Keratinocyte (primary cell): ENCODE results near the gene CFAP91. TPM values are rescaled to one million over a fixed set of nuclear protein-coding genes. Genes with fewer than 3 reads are reported as not detected.

Experiments
- DNase-seq: peaks from one replicate; pipeline ENCODE4 v3.0.0-alpha.2; 2011; ENCODE audit warnings: low read depth, missing footprints, low spot score
- FAIRE-seq: peaks from 2 replicates; lab custom pipeline; 2011; peaks lifted over from hg19 to GRCh38; lab: Jason Lieb, UNC
- H2AFZ ChIP-seq: 2 replicates; pipeline ENCODE4 v1.6.0; 2012; ENCODE audit warnings: low read length, control low read depth, inconsistent platforms; ENCODE audit not compliant: control insufficient read depth
- H3K27ac ChIP-seq: 2 replicates; pipeline ENCODE4 v1.5.1; 2011; ENCODE audit warnings: low read length; ENCODE audit not compliant: control insufficient read depth, insufficient read depth
- H3K27me3 ChIP-seq: 3 replicates; pipeline ENCODE4 v1.6.0; 2011; ENCODE audit warnings: low read length; ENCODE audit not compliant: control insufficient read depth, insufficient read depth; ENCODE audit errors: extremely low read depth
- H3K36me3 ChIP-seq, 2 experiments: 2 replicates in 1 of 2; 3 replicates in 1 of 2; pipeline ENCODE4 v1.5.1; 2011; ENCODE audit warnings: low read length in 2 of 2, mild to moderate bottlenecking in 1 of 2; ENCODE audit not compliant: control insufficient read depth in 2 of 2, insufficient read depth in 2 of 2; ENCODE audit errors: extremely low read depth in 1 of 2
- H3K4me1 ChIP-seq: 3 replicates; pipeline ENCODE4 v1.5.1; 2011; ENCODE audit warnings: low read length; ENCODE audit not compliant: control insufficient read depth, insufficient read depth; ENCODE audit errors: extremely low read depth
- H3K4me2 ChIP-seq: 3 replicates; pipeline ENCODE4 v1.6.0; 2011; ENCODE audit warnings: low read depth, low read length; ENCODE audit not compliant: control insufficient read depth, insufficient read depth; ENCODE audit errors: extremely low read depth
- H3K4me3 ChIP-seq, 3 experiments: fragments of 200-600 bp in 1 of 3; sonication (generic) in 1 of 3; 2 replicates in 2 of 3; 3 replicates in 1 of 3; pipeline ENCODE4 v1.5.1; 2011 to 2016; ENCODE audit warnings: low read length in 3 of 3, mild to moderate bottlenecking in 3 of 3, control low read depth in 2 of 3, inconsistent platforms in 1 of 3, low read depth in 1 of 3, mixed read lengths in 1 of 3, mixed run types in 1 of 3, moderate library complexity in 1 of 3; ENCODE audit not compliant: control insufficient read depth in 2 of 3, insufficient read depth in 2 of 3; ENCODE audit errors: extremely low read depth in 1 of 3
- H3K79me2 ChIP-seq: 2 replicates; pipeline ENCODE4 v1.6.0; 2012; ENCODE audit warnings: low read length; ENCODE audit not compliant: control insufficient read depth, insufficient read depth
- H3K9ac ChIP-seq: 3 replicates; pipeline ENCODE4 v1.6.0; 2011; ENCODE audit warnings: low read length; ENCODE audit not compliant: control insufficient read depth, insufficient read depth; ENCODE audit errors: extremely low read depth
- H3K9me1 ChIP-seq: 3 replicates; pipeline ENCODE4 v1.6.0; 2011; ENCODE audit warnings: low read length; ENCODE audit not compliant: control insufficient read depth, insufficient read depth; ENCODE audit errors: extremely low read depth
- H3K9me3 ChIP-seq: 2 replicates; pipeline ENCODE4 v1.5.1; 2012; ENCODE audit warnings: low read depth, low read length; ENCODE audit not compliant: control insufficient read depth
- H4K20me1 ChIP-seq: 3 replicates; pipeline ENCODE4 v1.6.0; 2011; ENCODE audit warnings: low read length; ENCODE audit not compliant: control insufficient read depth, insufficient read depth; ENCODE audit errors: extremely low read depth
- EZH2 ChIP-seq: IDR thresholded peaks from one replicate; pipeline ENCODE4 v1.6.1; 2012; ENCODE audit warnings: inconsistent platforms, mild to moderate bottlenecking, low read length, moderate library complexity
- dilution Hi-C: fragments of 300-500 bp; cut with MboI; formaldehyde crosslinking; loops from one replicate; pipeline ENCODE4 v1.7.0; 2020; ENCODE audit warnings: low sequenced_read_pairs; ENCODE audit not compliant: extremely low pct_ligation_motif_present
- polyA plus RNA-seq, 5 experiments: library from polyadenylated mRNA; depleted of rRNA in 3 of 5; stranded (reverse) in 3 of 5; stranded (forward) in 1 of 5; unstranded in 1 of 5; fragments of >200 nt; gene quantifications; 1 replicate in 1 of 5; 2 replicates in 3 of 5; 3 replicates in 1 of 5; pipeline versions ENCODE4 v1.2.1 to v1.2.3, GENCODE V29; 2011 to 2012; ENCODE audit warnings: missing spikeins in 2 of 5, low read depth in 1 of 5, low replicate concordance in 1 of 5
- TF ChIP-seq, protein P1 (sequence below), 3 experiments: IDR thresholded peaks in 1 of 3; conservative IDR thresholded peaks in 1 of 3; optimal IDR thresholded peaks in 1 of 3; 2 replicates in 2 of 3; 3 replicates in 1 of 3; pipeline versions ENCODE3 to v1.5.1; 2011; ENCODE audit warnings: low read length in 3 of 3, mild to moderate bottlenecking in 3 of 3, moderate library complexity in 2 of 3, control low read depth in 1 of 3, inconsistent platforms in 1 of 3; ENCODE audit not compliant: insufficient read depth in 2 of 3; ENCODE audit errors: extremely low read depth in 1 of 3

CFAP91 gene
- polyA plus RNA-seq, 1 donor (not counting 4 experiments of a cell fraction or from before 2014, with no cell fraction given): not detected

DNA sequence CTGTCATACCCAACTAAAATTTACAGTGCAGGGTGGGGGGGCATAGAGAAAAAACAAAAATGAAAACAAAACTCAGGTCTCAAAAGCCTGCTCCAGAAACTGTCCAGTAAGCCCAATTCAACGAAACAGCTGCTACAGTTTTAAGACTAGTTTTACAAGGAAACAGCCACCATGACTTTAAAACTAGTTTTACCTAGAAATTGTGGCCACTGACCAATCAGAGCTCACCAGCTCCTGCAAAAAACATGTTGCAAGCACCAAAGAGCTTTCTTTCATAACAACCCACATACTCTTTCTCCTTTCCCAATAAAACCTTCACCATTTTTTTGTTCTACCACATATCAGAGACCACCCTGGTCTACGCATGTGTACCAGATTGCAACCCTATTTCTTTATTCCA lies 7.3 kb upstream of the CFAP91 start:
- H3K9ac ChIP-seq: no peak overlapping the region
- no peak for FAIRE-seq
- H3K27me3 ChIP-seq: no peaks in the 10 kb centered on the region
- no peaks in the 10 kb centered on the region for H3K9me1 ChIP-seq
- H3K4me1 ChIP-seq: peaks cover 2% of the 10 kb centered on the region
- H3K4me2 ChIP-seq: no peak overlapping the region
- no peaks in the 10 kb centered on the region for H3K36me3 ChIP-seq
- dilution Hi-C loops: no loop called here
- no peak for DNase-seq
- TF ChIP-seq, protein P1, sequence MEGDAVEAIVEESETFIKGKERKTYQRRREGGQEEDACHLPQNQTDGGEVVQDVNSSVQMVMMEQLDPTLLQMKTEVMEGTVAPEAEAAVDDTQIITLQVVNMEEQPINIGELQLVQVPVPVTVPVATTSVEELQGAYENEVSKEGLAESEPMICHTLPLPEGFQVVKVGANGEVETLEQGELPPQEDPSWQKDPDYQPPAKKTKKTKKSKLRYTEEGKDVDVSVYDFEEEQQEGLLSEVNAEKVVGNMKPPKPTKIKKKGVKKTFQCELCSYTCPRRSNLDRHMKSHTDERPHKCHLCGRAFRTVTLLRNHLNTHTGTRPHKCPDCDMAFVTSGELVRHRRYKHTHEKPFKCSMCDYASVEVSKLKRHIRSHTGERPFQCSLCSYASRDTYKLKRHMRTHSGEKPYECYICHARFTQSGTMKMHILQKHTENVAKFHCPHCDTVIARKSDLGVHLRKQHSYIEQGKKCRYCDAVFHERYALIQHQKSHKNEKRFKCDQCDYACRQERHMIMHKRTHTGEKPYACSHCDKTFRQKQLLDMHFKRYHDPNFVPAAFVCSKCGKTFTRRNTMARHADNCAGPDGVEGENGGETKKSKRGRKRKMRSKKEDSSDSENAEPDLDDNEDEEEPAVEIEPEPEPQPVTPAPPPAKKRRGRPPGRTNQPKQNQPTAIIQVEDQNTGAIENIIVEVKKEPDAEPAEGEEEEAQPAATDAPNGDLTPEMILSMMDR (optimal IDR thresholded peaks at IDR 0.05 in 1 of 3, IDR thresholded peaks at IDR 0.05 in 1 of 3, conservative IDR thresholded peaks at IDR 0.05 in 1 of 3; ENCODE audit: extremely low read depth in 1 of 3, insufficient read depth in 2 of 3, low read length in 3 of 3): no peak
- TF ChIP-seq EZH2: no peak
- no peak overlapping the region for H3K4me3 ChIP-seq
- no peaks in the 10 kb centered on the region for H4K20me1 ChIP-seq
- peak overlapping the region; percentile 9 for H2AFZ ChIP-seq
- no peaks in the 10 kb centered on the region for H3K9me3 ChIP-seq
- no peak overlapping the region for H3K27ac ChIP-seq
- H3K79me2 ChIP-seq: no peaks in the 10 kb centered on the region

DNA sequence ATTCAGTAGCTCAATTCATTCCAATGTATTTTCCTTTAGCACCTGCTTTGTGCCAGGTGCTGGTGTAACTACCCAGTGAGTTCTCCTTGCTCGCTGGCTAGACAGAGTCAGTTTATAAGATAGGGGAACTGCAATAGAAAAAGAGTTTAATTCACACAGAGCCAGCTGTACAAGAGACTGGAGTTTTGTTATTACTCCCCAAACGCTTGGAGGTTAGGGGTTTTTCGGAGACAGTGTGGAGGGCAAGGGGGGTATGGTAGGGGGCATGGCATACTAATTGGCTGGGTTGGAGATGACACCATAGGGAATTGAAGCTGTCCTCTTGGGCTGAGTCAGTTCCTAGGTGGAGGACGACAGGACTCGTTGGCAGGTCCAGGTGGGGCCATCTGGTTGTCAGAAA lies 5.4 kb upstream of the CFAP91 start:
- no peak for FAIRE-seq
- dilution Hi-C loops: no loop called here
- Histone ChIP-seq H2AFZ (no peak overlapping the region), H3K9me1 (no peaks in the 10 kb centered on the region), H3K9ac (no peak overlapping the region), H3K4me3 (no peak overlapping the region), H3K27ac (no peak overlapping the region), H3K4me2 (no peak overlapping the region), H3K27me3 (no peaks in the 10 kb centered on the region), H3K79me2 (no peaks in the 10 kb centered on the region), H3K4me1 (peaks cover 5% of the 10 kb centered on the region), H4K20me1 (no peaks in the 10 kb centered on the region), H3K9me3 (no peaks in the 10 kb centered on the region), H3K36me3 (no peaks in the 10 kb centered on the region)
- TF ChIP-seq, protein P1 (optimal IDR thresholded peaks at IDR 0.05 in 1 of 3, IDR thresholded peaks at IDR 0.05 in 1 of 3, conservative IDR thresholded peaks at IDR 0.05 in 1 of 3; ENCODE audit: extremely low read depth in 1 of 3, insufficient read depth in 2 of 3, low read length in 3 of 3): no peak
- TF ChIP-seq EZH2: no peak
- DNase-seq: no peak
